OCI-M1 (cell line): ENCODE results near the gene CARMIL1.

Experiments used
- DNase-seq: peaks from one replicate; lab custom pipeline; 2025; lab: John Stamatoyannopoulos, UW

The CARMIL1 gene

GRCh38 chr6:25477006-25477590 is 197.9 kb downstream of the CARMIL1 start:
- DNase-seq, result peak; percentile 24

- DNase-seq, result no peak
These were observed 199.8 kb downstream of the CARMIL1 start for GRCh38 chr6:25478973-25479372.

- peak; percentile 46 for DNase-seq
These were observed 202.1 kb downstream of the CARMIL1 start for GRCh38 chr6:25481267-25481666.

- DNase-seq, result peak; percentile 41
These were observed 203.8 kb downstream of the CARMIL1 start for GRCh38 chr6:25482996-25483395.

- DNase-seq, result no peak
These were observed 204.8 kb downstream of the CARMIL1 start for GRCh38 chr6:25483943-25484342.

- DNase-seq, result no peak
These were observed 205.7 kb downstream of the CARMIL1 start for GRCh38 chr6:25484900-25485299.

- DNase-seq, result peak; percentile 83
These were observed 206.8 kb downstream of the CARMIL1 start for GRCh38 chr6:25485821-25486534.

GRCh38 chr6:25486550-25486949 is 207.4 kb downstream of the CARMIL1 start:
- no peak for DNase-seq

- no peak for DNase-seq
These were observed 207.8 kb downstream of the CARMIL1 start for GRCh38 chr6:25487012-25487411.

GRCh38 chr6:25488156-25488555 is 209.0 kb downstream of the CARMIL1 start:
- no peak for DNase-seq

- no peak for DNase-seq
These were observed 210.2 kb downstream of the CARMIL1 start for GRCh38 chr6:25489399-25489798.

GRCh38 chr6:25490018-25490801 is 211.0 kb downstream of the CARMIL1 start:
- peak; percentile 94 for DNase-seq

- no peak for DNase-seq
These were observed 213.8 kb downstream of the CARMIL1 start for GRCh38 chr6:25492951-25493350.

GRCh38 chr6:25494469-25494868 is 215.3 kb downstream of the CARMIL1 start:
- no peak for DNase-seq

GRCh38 chr6:25497383-25498040 is 218.3 kb downstream of the CARMIL1 start:
- DNase-seq, result no peak

GRCh38 chr6:25498505-25498904 is 219.3 kb downstream of the CARMIL1 start:
- DNase-seq, result no peak

GRCh38 chr6:25499615-25500235 is 220.6 kb downstream of the CARMIL1 start:
- DNase-seq, result no peak

GRCh38 chr6:25503686-25504085 is 224.5 kb downstream of the CARMIL1 start:
- no peak for DNase-seq

- DNase-seq, result no peak
These were observed 225.5 kb downstream of the CARMIL1 start for GRCh38 chr6:25504661-25505060.

GRCh38 chr6:25506020-25506419 is 226.8 kb downstream of the CARMIL1 start:
- DNase-seq, result no peak

- no peak for DNase-seq
These were observed 228.9 kb downstream of the CARMIL1 start for GRCh38 chr6:25508051-25508450.

GRCh38 chr6:25511376-25511775 is 232.2 kb downstream of the CARMIL1 start:
- no peak for DNase-seq
